Stimulated activated naive CD4-positive, alpha-beta T cell treated with Interleukin-2 at 50 U/mL for 16 hours (primary cell): ENCODE data around the gene PLXNA4.
"Not testable (repeated sequence)": the region's sequence is repeated elsewhere in the genome, so short reads cannot be mapped to it uniquely, and the experiment has no call there.

Experiments used
- DNase-seq: peaks from one replicate; lab custom pipeline; 2025; lab: John Stamatoyannopoulos, UW

Gene PLXNA4

DNA sequence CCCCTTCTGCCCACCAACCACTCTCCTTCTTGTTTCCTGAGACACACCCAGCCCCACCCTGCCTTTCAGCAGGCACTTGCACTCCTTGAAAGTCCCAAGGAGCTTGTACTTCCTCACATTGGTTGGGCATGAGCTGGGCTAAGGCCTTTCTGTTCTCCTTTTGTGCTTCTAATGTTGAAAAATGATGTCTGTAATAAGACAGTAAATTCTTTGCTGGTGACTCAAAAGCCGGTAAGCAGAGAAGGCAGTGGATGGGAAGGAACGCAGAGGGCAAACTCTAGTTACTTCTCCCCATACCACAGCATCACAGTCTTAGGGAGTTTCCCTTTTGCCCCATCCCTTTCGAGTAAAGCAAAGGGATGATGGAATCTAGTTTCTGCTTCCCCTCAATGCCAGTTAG, 185.6 kb downstream of the PLXNA4 start:
- DNase-seq, result no peak

DNA sequence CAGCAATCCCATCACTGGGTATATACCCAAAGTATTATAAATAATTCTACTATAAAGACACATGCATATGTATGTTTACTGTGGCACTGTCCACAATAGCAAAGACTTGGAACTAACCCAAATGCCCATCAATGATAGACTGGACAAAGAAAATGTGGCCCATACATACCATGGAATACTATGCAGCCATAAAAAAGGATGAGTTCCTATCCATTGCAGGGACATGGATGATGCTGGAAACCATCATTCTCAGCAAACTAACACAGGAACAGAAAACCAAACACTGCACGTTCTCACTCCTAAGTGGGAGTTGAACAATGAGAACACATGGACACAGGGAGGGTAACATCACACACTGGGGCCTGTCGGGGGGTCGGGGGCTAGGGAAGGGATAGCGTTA, 186.2 kb downstream of the PLXNA4 start:
- not testable (repeated sequence) for DNase-seq

DNA sequence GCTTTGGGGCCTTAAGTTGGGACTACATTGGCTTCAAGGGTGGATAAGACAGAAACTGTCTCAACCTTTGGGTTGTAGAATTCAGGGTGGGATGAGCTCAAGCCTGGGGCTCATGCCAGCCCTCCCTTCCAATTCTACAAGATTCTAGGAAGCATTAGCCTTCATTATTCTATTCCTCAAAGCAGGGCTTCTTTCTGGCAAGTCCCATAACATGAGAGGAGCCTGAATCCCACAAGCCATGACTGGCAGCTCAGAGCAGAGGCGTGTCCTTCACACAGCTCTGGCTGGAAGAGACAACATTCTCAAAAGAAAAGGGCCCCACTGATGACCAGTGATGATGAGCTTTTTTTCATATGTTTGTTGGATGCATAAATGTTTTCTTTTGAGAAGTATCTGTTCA, 187.6 kb downstream of the PLXNA4 start:
- no peak for DNase-seq

DNA sequence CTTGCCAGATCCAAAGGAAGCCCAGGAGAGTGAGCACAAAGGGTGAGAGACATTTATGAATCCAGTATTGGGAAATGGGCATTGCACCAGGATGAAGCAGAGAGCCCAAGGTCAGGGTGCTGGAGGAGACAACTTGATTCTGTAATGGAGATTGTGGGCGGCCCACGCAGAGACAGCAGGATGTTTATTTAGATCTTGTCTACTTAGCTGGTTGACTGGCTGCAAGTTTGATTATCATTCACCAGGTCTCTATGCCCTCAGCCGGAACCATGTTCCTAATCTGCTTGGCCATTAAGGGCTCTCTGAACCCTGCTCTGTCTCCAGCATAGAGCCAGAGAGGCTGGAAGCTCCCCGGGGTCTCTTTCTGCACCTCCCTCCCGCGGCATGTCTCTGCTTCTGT, 188.7 kb downstream of the PLXNA4 start:
- DNase-seq, result no peak

DNA sequence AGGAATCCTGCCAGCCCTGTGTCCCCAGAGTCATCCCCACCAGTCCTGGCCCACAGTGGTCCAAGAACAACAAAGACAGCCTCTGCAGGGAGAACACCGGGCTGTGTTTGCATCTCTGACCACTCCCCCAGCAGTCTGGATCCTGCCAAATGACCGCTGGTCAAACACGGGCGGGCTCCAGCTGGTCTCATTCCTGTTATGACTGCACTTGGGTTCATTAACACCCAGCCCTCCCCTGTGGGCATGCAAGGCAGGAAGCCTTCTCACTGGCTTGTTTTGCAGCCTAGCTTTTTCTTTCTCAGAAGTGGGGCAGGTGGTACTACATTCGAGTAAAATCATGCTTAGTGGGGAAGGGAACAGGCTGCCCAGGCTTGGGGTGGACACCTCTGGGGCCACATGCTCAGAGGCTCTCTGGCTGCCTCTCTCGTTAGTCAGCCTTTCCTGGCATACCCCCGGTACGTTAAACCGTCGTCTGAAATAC, 190.0 kb downstream of the PLXNA4 start:
- no peak for DNase-seq

DNA sequence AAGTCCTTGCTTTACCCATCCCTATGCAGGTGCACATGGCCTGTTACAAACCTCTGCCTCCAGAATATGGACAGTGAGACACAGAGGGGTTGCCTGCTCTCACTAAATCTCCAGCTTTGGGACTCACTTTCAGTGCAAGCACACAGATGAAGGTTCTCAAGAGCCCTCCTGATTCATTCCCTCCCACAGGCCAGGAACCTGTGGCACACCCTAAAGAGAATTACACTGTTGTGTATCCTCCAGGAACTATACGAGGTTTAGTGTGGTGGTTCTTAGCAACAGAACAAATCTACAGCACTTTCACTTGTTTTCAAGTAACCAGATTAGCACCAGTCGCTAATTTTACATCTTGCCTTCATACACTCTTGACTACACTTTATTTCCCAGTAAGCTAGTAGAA, 192.3 kb downstream of the PLXNA4 start:
- DNase-seq, result no peak

DNA sequence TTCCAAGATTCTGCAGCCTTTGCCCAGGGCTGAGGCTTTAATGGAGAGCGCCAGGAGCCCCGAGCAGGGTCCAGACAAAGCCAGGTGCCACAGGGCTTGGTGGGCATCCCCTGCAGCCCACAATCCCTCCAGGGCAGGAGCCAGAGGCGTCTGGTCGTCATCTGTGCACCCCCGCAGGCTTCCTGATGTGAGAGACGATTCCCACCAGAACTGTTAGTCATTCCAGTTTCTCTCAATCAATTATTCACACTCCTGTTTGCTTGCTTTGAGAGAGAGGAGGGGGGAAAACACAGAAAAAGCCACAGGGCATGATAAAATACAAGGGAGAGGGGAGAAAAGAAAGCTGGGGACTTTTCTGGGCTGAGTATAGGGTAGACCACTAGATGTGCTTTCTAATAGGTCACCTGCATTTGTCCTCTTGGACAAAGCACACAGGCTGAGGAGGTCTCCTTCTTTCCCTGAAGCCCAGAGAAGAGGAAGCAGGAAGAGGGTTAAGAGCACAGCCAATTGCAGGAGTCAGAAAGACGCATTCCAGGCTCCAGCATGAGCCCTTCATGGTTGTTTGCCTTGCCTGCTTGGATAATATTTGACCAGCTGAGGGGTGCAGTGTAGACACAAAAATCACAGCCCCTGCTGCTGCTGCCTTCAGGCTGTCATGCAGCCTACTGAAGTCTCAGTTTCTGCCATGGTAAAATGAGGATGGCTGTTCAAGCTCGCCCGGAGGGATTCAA, 194.4 kb downstream of the PLXNA4 start:
- no peak for DNase-seq

DNA sequence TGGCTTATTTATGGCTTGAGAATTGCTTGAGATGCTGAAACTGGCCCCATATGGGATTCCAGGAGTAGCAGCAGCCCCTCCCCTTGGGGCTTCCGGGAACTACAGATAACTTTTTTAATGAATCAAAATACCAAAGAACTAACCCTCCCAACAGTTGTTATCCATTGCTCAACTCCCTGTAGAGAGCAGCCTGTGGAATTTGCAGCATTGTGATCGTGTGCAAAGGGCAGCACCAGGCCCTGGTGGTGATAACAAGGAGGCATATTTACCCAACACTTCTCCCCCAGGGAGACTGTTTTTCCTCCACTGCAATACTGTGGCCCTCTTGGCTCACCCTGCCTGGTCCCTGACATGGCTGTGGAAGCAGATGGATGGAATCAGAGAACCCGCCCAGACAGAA, 196.2 kb downstream of the PLXNA4 start:
- no peak for DNase-seq

DNA sequence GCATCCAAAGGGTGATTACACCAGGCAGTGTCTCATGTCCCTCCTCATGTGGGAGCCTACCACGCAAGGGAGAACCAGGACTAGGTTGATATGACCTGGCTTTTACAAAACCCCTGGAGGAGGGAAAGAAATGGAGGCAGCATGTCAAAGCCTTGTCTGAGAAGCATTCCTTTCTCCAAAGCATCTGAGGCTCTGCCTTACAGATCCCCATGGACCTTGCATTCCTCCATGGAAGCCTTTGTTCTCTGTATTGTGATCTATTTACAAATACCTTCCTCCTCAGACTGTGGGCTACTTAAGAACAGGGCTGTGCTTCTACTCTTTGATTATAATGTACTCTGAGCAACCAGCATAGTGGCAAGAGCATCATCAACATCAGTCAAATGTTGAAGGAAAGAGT, 197.0 kb downstream of the PLXNA4 start:
- DNase-seq, result no peak

DNA sequence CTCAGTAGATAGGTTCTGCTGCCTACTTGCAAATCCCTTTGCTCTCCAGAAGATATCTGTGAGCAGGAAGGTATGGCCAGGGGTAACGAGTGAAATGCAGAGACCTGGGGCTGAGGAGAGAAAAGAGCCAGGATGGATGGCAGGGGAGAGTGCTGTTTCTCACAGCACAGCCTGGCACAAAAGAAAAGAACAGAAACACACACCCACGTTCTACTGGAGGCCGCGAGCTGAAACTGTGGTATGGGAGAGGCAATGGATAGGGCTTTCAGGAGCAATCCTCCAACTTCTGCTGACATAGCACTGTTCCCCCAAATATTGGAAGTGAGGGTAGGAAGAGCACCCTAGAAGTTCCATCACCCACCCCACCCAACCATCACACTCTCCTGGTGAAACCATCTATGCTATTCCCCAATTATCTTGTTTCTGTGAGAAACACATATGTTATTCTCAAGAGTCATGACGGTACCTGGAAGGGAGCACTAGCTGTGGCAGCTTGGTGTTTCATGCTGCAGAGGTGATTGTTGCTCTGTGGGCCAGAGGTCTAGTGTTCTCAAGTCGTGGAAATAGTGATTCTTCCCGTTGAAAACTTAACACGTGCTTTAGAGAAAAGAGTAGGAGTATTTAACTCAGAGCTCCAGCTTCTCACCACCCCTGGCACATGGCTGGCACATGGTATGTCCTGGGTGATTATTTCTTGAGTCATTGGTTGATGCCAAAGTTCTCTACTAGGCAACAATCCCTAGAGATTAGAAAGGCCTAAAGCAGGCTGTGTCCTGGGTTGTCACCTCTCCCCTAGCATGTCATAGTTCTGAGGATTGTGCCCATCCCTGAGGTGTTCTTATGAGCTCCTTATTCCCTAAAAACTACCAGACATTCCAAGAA, 198.3 kb downstream of the PLXNA4 start:
- no peak for DNase-seq

DNA sequence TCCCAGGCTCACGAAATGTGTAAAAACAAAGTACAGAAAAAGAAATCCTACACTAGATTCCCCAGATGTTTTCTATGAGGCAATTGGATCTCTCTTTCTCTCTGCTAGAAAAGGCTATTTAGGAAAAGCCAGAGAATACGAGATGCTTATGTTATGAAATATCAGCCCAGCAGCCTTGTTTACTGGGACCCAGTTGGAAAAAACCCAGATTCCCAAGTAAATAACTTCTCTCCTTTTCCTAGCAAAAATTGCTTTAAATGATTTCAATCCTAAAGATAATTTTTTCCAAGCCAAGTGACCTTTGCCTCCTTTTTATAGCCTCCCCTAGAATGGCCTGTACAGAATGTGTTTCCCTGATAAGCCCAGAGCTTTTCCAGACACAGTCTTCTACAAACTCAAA, 199.3 kb downstream of the PLXNA4 start:
- no peak for DNase-seq

DNA sequence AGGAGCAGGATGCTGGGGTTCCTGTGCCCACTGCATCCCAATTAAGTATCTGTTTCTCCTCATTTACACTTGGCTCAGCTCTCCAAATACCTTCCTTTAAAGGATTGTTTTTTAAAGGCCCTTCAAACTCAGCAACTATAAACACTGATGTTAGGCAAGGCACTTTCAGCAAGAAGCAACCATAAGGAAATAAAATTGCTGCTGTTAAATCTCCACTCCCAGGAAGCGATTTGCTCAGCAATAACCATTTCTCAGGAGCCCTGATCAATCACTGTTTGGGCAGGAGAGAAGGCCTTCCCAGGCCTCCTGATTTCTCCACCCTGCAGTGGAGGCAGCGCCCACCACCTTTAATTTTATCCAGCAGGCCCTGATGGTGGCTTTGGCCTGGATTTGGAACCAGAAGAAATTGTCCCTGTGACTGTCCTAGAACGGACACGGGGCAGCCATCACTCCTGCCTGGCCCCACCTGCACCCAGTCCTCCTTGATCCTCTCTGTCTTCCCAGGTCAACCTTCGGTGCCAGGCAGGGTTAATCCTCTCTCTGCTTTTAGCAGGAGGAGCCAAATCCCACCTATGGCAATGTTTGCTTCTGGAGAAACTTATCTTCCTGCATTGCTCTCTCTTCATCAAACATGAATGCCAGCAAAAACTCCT, 199.8 kb downstream of the PLXNA4 start:
- no peak for DNase-seq

DNA sequence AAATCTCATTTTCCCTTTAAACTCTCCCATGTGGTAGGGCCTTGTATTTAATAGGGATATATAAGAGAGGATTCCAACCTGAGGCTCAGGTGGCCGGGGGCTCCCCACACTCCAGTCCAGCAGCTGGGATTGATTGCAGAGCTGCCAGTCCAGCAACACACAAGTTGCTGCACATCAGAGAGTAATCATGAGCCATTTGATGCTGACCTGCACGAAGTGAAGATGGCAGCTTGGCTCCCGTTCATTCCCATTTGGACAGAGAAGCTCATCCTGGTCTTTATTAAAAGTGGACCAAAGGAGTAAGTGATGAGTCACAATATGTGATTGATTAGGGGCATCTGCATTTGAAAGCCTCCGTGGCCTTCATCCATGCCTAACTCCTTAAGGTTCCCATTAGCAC, 202.4 kb downstream of the PLXNA4 start:
- no peak for DNase-seq

DNA sequence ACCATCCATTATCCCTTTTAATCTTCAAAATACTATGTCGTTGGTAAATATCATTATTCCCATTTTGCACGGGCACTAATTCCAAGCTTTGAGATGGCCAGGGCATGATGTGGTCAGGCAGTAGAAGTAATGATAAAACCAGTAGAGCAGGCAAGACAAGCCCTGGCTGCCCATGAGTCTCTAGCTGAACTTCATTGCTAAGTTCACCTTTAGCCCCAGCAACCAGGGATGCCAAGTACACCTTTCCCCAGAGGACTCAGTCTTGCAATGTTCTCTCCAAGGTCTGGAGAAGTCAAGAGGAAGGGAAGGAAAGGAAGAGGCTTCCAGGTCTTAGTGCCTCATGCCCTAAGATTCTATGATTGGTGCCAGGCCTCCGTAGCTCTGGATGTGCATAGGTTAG, 203.2 kb downstream of the PLXNA4 start:
- no peak for DNase-seq

DNA sequence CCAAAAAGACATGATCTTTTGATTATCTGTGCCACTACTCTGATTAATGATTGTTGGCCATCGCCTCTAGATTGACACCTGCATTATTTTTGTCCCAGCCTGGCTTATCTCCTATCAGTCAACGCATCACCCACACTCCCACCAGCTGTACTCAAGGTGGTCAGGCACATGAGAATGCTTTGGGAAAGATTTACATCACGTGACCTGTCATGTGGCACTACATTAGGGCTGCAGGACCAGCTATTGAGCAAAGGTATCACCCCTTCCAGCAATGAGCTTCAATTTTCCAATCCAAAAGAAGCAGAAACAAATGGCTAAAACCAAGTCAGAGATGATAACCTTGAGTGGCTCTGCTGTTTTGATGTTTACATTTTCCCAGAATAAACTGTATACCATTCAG, 204.3 kb downstream of the PLXNA4 start:
- no peak for DNase-seq

DNA sequence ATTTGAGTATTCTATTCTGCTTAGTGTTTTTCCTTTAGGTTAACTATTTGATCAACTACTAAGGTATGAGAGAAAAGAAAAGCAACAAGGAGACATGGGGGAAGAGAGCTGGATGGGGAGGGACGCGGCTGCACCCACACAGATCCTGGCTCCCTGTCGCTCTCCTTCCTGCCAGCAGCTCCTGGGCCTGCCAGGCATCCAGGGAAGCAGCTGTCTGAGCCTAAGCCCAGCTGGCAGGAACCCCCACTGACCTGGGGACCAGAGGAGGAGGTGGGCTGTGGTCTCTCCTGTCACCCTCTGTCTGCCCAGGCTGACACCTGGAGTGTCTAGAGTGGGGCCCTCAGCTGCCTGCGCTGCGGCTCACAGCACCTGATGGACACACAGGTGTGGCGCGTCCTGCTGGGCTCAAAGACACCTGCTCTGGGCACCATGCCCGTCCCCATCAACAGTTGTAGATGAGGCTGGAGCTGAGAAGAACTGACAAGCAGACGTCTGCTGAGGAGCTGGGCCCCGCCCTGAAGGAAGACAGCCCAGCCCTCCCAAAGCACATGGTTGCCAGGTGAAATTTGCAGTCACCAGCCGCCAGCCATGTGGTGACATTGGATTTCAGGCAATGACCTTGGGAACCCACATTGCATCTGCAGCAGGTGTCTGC, 207.9 kb downstream of the PLXNA4 start:
- DNase-seq, result no peak

DNA sequence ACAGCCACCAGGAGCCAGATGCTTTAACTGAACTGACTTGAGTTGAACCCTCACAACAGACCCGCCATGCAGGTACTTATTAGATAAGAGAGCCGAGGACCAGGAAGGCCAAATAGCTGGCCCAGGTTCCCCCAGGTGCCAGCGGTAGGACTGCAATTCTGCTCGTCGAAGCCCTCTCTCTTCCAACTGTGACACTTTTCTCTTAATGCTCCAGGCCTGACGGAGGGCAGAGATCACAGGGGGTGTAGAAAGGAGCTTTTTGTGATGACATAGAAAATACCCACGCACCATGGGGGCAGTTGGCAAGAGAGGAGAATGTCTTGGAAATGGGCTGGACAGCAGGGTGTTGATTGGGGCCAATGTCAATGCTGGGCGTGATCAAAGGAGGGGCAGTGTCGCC, 208.5 kb downstream of the PLXNA4 start:
- no peak for DNase-seq

DNA sequence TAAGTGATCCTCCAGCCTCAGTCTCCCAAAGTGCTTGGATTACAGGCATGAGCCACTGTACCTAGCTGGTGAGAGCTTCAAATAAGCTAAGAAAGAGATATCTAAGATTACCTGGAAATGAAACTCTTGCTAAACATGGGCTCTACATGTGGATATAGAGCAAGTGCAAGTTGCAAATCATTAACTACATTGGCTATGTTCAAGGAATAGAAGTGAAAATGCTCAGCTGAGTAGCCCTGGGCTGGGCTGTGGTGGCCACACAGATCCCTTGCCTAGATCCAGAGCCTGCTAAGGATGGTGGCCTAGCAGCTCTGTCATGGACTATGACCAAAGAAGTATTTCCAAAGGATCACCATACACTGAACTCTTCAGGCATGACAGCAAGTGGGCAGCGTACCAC, 209.3 kb downstream of the PLXNA4 start:
- DNase-seq, result no peak

DNA sequence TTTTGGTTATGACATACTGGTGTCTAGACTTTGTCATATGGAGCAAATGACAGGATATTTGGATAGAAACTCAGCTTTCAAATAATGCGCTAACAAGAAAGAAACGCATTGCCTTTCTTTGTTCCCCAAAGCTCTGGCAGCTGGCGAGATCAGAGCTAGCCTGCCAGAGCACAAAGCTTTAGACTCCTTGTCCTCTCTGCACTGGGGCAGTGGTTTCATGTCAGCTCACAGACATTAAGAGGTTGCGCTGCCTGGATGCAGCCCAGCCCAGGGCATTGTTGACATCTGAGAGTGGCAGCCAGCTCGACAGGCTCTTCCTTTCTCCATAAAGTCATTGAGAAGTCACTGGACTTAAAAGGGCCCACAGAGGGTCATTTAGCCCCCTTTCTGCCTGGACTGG, 212.0 kb downstream of the PLXNA4 start:
- DNase-seq, result no peak

DNA sequence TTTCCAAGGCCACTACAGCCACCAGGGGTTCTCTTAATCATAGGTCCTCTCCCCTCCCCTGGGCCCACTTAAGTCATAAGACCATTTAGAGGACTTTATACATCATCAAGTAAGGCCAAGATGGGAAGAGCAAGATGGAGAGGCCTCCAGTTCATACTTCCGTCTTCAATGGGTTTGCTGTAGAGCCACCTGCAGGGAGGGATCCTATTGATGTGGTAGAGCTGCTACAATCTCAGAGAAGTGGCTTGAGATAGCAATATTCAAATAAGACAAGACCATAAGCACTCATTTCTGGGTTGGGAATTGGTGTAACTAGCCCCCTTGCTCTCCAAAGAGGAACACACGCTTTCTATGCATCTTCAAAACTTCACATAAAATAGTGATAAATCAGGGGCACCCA, 214.2 kb downstream of the PLXNA4 start:
- no peak for DNase-seq

DNA sequence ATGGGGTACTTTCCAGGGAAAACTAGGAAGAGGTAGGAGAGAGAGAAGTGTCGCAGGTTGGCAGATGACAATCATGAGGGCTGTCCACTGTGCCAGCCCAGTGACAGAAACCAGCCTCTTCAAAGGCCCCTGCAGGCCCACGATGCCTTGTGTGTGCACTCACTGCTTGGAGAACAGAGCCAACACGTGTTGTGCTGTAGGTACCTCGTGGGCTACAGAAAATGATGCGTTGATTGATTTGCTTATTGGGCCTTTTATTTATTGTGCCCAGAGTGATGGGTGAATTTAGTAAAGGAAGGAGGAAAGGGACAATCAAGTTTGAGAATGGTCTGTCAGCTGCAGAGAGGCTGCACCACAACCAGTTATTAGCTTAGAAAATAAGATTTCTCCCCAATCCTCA, 215.1 kb downstream of the PLXNA4 start:
- no peak for DNase-seq

DNA sequence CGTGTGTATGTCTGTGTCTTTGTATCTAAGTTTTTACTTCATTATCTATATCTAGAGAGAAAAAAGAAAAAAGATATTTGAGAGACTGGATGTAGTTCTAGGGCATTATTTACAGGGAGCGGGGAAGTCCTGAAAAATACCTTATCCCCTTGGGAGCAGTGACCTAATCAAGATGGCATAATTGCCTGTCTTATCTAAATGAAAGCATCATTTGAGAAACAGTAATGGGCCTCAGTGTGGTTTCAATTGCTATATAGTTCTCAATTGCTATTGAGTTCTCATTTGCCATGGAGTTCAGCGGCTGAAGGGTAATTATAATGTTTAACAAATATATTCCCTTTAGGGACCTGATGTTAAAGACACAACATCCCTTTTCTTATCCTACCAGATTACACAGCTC, 216.5 kb downstream of the PLXNA4 start:
- DNase-seq, result no peak
